C4-2B (cell line): ENCODE data around the gene TIMM29.

Experiments
- H3K27ac ChIP-seq: fragments of 450-650 bp; 2 replicates; pipeline ENCODE4 v1.5.1; 2017
- ZFX ChIP-seq: fragments of 450-650 bp; IDR thresholded peaks from 2 replicates; pipeline ENCODE4 v1.6.1; 2017
- TF ChIP-seq, protein P1 (sequence below): fragments of 450-650 bp; conservative IDR thresholded peaks from 2 replicates; pipeline ENCODE4 v1.5.1; 2017; ENCODE audit warnings: mild to moderate bottlenecking

The TIMM29 gene

GRCh38 chr19:10913716-10914340 lies 14.8 kb upstream of the TIMM29 start:
- H3K27ac ChIP-seq = no peak overlapping the region
- TF ChIP-seq ZFX = no peak
- TF ChIP-seq, protein P1, sequence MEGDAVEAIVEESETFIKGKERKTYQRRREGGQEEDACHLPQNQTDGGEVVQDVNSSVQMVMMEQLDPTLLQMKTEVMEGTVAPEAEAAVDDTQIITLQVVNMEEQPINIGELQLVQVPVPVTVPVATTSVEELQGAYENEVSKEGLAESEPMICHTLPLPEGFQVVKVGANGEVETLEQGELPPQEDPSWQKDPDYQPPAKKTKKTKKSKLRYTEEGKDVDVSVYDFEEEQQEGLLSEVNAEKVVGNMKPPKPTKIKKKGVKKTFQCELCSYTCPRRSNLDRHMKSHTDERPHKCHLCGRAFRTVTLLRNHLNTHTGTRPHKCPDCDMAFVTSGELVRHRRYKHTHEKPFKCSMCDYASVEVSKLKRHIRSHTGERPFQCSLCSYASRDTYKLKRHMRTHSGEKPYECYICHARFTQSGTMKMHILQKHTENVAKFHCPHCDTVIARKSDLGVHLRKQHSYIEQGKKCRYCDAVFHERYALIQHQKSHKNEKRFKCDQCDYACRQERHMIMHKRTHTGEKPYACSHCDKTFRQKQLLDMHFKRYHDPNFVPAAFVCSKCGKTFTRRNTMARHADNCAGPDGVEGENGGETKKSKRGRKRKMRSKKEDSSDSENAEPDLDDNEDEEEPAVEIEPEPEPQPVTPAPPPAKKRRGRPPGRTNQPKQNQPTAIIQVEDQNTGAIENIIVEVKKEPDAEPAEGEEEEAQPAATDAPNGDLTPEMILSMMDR = no peak

GRCh38 chr19:10915130-10916091 lies 13.2 kb upstream of the TIMM29 start:
- TF ChIP-seq, protein P1 = no peak
- no peak for TF ChIP-seq ZFX
- H3K27ac ChIP-seq = no peak overlapping the region

- TF ChIP-seq ZFX = no peak
- TF ChIP-seq, protein P1 = no peak
Measured at GRCh38 chr19:10916602-10917001, 12.0 kb upstream of the TIMM29 start.

GRCh38 chr19:10918359-10918758 lies 10.3 kb upstream of the TIMM29 start:
- TF ChIP-seq, protein P1 = no peak
- TF ChIP-seq ZFX = no peak
- no peak overlapping the region for H3K27ac ChIP-seq

More at GRCh38 chr19:10916602-10917001, 12.0 kb upstream of the TIMM29 start:
- no peak overlapping the region for H3K27ac ChIP-seq

GRCh38 chr19:10919352-10920287 lies 9.0 kb upstream of the TIMM29 start:
- TF ChIP-seq, protein P1 = no peak
- no peak for TF ChIP-seq ZFX
- H3K27ac ChIP-seq = no peak overlapping the region

- TF ChIP-seq, protein P1 = no peak
- TF ChIP-seq ZFX = no peak
- H3K27ac ChIP-seq = no peak overlapping the region
Measured at GRCh38 chr19:10920288-10920655, 8.3 kb upstream of the TIMM29 start.
